HG03064 (cell line): ENCODE measurements around the gene POLN.

ENCODE experiments used
- ATAC-seq: cut with Tn5 transposase; IDR thresholded peaks from one replicate; pipeline ENCODE4 v1.9.1; 2021; ENCODE audit warnings: low read depth; ENCODE audit not compliant: unreplicated experiment

Gene POLN

DNA sequence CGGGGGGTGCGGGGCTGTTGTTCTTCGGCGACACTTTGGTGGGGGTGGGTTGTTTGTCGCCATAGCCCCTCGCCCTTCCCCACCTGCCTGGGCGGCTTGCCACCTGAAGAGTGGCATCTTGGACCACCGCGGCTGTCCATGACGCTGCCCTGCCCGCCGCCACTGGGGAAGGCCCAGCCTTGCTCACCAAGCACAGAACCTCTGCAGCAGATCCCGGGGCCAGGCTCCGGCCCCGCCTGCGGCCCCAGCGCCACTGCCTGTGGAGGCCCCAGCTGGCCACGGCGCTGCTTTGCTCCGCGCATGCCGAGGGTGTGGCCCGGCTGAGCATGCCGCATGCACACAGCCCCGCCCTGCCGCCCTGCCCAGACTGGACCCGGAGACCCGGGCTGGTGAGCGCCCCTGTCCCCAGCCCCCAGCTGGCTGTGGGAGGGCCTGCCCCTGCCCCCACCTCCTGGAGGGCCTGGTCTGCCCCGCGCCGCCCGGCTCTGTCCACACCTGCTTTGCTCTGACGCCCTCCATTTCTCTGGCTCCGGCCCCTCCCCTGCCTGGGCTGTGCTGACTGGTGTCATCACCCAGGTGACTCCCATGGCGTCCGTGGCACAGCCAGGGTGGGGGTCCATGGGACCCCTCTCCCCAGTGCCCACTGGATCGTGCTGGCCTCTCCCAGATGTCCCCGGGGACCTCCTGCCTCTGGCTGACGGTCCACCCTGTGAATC is 177.5 kb downstream of the POLN start:
- no peak for ATAC-seq

DNA sequence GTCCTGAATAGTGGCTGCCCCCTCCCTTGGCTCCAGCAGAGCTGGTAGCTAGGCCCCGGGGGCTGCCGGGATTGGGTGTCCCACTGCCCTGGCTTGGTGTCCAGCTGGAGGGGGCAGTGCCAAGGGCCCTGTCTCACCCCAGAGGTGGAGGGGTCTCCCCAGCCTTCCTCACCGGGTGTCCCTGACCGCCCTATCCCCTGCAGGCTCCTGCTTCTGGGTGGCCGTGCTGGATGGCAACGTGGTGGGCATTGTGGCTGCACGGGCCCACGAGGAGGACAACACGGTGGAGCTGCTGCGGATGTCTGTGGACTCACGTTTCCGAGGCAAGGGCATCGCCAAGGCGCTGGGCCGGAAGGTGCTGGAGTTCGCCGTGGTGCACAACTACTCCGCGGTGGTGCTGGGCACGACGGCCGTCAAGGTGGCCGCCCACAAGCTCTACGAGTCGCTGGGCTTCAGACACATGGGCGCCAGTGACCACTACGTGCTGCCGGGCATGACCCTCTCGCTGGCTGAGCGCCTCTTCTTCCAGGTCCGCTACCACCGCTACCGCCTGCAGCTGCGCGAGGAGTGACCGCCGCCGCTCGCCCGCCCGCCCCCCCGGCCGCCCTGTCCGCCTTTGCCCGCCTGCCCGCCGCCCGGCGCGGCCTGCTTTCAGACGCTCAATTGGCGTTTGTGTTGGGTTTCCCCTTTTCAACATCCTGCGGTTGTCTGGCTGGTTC is 178.2 kb downstream of the POLN start:
- ATAC-seq, result no peak

DNA sequence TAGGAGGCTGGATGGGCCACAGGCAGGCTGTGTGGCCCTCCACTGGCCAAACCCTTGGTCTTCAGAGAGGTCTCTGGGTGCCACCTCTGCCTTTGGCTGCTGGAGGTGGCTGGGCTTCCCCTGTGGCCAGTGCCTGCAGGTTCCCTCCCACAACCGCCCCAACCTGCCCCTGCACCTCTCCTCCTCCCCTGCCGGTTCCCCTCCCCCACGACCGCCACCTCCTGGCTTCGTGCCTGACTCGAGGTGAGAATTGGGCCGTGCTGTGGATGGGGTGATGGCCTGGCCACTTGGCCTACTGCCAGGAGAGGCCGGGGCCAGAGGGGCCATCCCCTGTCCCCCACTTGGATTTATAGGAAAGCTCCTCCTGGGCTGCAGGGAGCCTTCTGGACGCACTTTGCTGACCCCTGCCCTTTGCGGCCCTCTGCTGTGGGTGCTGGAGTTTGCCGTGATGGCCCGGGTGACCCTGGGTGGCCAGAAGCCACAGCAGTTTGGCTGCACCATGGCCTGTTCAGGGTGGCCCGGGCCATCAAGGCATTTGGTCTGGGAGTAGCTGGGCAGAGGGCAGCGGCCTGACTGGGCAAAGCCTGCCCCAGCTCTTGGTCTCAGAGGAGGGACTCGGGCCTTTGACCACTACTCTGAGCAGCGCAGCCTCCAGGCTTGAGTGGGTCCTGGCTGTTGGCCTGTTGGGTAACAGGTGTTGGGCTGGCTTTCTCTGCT is 179.0 kb downstream of the POLN start:
- no peak for ATAC-seq

DNA sequence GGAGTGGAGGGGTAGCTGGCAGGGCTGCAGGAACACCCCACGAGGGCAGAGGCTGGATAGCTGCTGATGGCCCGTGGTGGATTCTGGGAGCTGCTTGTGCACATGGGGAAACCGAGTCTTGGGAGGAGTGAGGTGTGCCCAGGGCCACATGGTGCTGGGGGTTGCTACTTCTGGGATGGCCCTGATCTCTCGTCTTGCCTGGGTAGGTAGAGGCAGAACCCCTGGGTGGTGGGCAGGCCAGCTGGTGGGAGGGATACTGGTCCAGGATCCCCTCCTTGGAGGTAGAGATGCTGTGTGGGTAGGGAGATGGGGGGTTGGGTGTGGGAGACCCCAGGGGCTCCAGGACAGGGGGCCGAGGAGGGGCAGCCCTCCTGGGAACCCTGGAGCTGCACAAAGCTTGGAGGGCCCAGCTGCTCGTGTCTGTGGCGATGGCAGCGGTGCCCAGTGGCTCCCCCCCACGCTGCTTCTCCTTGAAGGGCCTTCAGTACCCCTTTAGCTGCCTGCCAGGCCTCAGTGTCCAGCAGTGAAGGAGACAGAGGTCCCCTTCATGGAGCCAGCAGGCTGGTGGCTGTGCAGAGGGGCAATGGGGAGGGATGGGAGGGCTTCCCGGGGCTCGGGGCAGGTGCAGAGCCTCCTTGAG is 179.6 kb downstream of the POLN start:
- no peak for ATAC-seq

DNA sequence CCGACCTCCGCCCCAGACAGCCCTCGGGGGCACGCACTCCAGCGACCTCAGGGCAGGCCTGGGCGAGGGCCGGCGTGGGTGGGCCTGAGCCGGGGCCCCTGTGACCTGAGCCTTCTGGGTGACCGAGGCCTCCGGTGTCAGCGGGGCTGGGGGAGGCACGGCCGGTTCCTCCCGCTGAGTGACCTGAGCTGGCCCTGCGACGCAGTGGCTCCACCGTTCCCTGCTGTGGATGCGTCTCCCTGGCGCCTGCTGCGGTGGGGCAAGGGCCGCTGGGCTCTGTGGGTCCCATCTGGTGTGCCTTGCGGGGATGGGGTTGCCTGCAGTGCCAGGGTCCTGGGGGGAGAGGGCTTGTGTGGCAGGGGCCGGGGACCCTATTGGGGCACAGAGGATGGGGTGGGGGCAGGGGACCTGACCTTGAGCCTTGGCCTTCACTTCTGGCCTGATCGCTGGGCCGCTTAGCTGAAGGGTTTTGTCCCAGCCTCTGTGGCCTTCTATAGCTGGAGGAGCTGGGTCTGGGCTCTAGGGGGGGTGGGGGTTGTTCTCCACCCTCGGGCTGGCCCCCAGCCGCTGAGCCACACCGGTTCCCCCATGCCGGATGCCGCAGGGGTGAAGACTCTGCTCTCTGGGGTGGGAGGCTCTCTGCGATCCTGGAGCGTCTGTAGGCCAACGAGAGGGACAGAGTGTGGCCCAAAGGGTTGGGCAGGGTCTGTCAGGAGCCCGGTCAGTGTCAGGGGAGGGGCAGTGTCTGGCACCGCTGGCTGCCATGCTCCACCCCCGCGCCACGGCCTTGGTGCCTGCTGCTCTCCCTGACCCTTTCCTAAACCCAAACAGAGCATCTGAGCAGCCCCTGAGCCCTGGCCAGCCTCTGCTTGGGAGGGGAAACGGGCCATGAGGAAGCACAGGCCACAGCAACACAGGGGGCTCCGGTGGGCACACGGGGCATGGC is 180.5 kb downstream of the POLN start:
- no peak for ATAC-seq

DNA sequence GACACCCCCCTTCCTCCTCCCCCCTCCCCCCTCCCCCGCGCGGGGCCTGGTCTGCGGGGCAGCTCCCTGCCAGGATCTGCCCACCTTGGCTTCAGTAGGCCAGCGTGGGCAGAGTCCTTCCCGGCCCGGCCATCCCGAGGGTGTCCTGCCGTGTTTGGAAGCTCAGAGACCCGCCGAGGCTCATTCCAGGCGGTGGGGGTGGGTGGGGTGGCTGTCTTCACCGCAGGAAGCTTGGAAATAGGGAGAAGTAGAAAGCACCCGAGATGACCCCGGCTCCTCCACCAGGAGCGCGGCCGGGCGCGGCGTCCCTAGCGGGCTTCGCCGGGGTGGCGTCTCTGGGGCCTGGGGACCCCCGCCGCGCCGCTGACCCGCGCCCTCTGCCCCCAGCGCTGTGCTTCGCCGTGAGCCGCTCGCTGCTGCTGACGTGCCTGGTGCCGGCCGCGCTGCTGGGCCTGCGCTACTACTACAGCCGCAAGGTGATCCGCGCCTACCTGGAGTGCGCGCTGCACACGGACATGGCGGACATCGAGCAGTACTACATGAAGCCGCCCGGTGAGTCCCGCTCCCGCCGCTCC is 181.2 kb downstream of the POLN start:
- no peak for ATAC-seq

DNA sequence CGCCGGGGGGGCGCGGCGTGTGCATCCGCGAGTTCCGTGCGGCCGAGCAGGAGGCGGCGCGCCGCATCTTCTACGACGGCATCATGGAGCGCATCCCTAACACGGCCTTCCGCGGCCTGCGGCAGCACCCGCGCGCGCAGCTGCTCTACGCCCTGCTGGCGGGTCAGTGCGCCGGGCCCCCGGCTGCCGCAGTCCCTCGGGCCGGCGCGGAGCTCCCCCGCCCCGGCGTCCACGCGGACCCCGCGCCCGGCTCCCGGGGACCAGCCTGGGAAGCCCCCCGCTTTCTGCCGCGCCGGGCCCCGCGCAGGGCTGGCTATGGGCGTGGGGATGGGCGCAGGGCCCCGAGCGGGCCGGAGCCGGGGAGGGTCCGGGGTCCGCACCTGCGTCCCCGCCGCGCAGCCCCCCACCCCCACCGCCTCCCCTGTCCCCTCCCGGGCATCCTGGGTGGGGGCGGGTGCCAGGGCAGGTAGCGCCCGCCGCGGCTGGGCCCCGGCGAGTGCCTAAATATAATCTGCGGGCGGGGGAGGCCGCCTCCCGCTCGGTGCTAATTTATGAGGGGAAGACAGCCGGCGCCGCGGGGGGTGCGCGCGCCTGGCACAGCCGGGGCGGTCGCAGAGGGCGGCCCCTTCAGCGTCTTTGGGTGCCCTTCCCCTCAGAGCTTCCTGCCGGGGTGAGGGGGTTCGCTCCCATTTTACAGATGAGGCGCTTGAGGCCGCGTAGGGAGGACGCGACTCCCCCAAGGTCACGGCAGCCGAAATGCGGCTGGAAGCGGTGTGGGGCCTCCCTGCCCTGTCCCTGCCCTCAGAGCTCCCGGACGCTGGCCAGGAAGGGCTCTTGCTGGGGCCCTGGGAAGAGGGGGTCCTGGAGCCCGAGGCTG is 182.0 kb downstream of the POLN start:
- no peak for ATAC-seq

DNA sequence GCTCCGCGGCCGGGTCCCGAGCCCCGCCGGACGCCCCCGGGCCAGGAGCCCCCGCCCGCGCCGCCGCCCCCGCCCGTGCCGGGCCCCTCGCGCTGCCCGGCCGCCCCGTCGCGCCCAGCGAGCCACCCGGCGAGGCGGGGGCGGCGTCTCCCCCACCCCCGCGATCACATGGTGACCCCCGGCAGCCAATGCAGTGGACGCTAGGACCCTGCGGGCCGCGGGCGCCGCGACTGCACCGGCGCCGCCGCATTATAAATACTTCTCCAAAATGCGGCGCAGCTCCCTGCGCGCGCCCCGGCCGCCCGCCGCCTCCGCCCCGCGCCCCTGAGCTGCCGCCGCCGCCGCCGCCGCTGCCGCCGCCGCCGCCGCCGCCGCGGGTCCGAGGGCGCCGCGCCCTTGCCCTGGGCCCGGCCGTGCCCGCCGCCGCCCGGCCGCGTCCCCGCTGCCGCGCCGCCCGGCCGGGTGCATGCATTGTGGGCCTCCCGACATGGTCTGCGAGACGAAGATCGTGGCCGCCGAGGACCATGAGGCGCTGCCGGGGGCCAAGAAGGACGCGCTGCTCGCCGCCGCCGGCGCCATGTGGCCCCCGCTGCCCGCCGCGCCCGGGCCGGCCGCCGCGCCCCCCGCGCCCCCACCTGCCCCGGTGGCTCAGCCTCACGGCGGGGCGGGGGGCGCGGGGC is 182.7 kb downstream of the POLN start, which contains the start of gene NAT8L:
Gene NAT8L (plus strand): TSS at position 282 of the 680 bp plus-strand sequence. CDS start 185 bp downstream, at position 467.
- no peak for ATAC-seq

DNA sequence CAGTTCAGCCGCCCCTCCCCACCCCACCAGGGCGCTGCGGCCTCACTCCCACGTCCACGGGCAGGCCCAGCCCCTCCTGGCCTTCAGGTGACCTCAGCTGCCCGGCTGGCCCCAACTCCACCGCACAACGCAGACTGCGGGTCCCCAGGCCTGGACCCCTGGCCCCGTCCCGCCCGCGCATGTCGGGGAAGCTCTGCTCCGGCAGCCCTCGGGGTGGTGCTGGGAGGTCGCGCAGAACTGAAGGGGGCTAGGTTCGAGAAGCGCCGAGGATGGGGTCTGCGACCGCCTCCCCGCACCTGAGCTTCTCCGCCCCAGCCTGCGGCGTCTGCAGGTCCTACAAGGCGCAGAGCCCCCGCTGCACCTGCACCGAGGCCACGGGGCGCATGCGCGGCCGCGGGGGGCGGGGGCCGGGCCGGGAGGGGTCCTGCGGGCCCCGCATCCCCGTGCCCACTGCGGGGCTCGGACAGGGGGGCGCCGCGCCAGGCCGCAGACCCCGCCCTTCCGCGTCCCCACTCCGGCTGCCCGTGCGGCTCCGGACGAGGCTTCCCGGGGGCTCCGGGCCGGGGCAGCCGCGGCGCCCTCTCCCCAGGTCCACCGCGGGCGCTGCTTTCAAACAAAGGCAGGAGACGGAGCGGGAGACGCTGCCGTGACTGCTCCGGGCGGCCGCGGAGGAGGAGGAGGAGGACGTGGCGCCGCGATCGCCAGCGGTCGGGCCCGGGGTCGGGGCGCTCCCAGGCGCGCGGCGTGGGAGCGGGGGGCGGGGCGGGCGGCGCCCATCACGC is 183.5 kb downstream of the POLN start:
- ATAC-seq, result no peak

DNA sequence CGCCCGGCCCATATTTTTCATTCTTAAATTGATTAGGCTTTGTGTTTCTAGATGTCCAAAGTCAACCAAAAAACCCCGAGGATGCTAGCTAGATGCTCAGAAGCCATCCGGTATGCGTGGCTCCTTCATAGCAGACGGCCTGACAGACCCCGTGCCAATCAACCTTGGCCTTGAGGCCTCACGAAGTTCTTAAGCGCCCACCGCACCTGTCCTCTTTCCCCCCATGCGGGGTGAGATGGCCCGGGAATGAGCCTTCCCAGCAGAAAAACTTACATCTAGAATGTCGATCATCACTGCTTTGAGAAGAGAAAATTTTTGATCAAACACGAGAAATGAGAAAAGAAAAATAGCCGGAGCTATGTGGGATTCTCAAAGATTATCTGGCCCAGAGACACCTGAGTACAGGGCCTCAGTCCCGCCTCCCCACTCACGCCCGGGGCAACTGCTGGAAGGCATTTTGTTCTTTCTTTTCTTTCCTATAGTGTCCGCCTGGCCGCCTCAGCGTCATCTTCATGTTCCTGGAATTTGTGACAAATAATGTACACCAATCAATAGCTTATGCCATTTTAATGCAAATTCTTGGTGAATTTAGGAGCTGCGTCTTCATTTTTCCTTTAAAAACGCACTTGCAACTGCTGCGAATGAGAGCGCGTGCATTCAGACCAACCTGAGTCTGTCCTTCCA is 184.4 kb downstream of the POLN start:
- no peak for ATAC-seq

DNA sequence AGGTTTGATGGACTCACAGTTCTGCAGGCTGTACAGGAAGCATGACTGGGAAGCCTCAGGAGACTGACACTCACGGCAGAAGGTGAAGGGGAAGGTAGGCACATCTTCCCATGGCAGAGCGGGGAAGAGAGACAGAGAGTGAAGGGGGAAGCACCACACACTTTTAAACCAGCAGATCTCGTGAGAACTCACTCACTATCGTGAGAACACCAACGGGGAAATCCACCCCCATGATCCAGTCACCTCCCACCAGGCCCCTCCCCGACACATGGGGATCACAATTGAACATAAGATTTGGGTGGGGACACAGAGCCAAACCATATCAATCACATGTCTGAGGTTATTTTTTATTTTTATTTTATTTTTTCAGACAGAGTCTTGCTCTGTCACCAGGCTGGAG is 187.7 kb downstream of the POLN start:
- ATAC-seq, result no peak

DNA sequence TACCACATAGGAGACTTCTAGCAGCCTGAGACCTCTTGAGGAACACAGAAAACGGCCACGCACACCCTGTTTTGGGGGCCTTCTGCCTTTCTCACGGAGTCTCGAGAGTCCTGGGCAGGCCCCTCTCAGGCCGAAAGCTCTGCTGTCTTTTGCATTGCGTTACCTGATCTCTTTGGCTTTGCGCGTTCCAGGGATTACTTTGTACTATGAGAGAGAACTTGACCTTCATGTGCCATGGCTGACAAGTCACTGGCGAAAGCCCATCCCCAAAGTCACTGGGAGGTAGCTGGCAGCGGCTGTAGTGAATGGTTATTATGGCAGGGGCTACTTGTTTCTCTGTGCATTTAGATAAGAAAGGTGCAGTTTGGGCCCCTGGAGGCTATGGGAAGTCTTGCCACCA is 190.8 kb downstream of the POLN start:
- ATAC-seq, result no peak

DNA sequence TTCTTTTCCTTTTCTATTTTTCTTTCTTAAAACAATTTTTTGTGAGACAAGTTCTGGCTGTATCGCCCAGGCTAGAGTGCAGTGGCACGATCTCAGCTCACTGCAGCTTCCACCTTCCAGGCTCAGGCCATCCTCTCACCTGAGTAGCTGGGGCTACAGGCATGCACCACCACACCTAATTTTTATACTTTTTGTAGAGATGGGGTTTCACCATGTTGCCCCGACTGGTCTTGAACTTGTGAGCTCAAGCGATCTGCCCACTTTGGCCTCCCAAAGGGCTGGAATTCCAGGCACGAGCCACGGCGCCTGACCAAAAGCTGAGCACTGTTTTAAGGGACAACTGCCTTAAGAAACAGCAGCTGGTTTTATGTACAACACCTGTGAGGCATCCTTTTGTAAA is 192.1 kb downstream of the POLN start:
- ATAC-seq, result no peak

DNA sequence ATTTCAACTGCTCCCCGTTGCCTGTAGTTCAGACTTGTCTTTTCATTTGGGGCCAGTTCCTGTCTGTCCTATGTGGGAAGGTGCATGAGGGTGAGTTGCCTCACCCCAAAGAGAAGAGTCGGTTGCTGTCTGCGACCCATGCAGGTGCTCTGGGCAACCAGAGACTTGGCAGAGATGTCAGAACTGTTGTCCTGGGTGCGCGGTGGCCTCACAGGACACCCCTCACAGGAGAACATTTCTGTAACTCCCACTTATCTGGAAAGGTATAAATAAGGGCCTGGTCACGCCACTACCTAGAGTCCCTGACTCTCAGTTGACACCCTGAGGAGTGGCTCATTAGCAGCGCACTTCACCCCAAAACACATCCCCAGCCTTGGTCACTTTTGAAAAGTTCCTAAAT is 192.5 kb downstream of the POLN start:
- ATAC-seq, result no peak

DNA sequence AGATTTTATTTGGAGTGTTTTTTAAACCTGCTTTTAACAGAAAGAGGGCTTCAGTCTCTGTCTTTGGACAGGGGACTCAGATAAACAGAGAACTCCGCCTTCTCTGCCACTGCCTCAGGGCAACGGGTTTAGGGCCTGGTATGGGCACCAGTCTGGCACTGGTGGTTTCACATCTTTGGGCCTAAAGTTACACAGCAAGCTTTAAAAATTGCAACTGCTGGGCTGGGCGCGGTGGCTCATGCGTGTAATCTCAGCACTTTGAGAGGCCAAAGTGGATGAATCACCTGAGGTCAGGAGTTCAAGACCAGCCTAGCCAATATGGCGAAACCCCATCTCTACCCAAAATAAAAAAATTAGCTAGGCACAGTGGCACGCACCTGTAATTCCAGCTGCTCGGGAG is 193.1 kb downstream of the POLN start:
- no peak for ATAC-seq

DNA sequence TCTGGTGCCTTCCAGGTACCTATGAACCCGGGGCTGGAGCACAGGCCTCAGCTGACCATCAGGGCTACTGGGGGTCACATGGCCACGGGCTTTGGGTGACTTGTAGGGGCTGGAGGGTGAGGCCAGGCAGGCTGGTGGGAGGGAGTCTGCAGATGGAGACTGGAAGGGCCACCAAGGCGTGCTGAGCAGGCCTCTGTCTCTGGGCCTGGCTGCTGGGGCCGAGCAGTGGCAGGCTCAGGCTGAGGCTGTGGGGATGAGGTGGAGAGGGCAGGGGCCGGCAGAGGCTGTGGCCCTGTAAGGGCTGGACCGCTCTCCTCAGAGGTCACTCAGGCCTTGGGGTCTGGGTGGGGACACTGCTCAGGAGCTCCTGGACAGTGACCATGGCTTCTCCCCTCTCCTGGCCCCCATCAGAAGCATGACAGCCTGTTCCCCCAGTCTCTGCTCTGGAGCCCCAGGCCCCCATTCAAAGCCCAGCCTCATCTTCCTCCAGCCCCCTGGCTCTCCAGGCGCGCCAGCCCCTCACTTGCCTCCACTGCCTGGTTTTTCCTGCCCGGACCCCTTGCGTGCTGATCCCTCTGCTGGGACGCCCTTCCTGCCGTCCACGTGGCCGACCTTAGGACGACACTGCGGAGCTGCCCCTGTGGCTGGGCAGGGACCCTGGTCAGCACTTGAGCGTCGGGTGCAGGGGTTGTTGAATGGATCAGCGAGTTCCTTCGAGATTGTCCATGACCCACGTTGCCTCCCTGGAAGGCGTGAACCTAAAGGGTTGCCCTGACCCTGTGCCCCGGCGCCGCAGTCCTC is 193.9 kb downstream of the POLN start:
- ATAC-seq, result no peak
